ENCODE results near the gene TET3. TPM values are rescaled to one million over a fixed set of nuclear protein-coding genes. Genes with fewer than 3 reads are reported as not detected.

TET3 gene
- total and polyA plus RNA-seq, 2 experiments from 2014 or later, result 3.6 to 19.9 TPM

DNA sequence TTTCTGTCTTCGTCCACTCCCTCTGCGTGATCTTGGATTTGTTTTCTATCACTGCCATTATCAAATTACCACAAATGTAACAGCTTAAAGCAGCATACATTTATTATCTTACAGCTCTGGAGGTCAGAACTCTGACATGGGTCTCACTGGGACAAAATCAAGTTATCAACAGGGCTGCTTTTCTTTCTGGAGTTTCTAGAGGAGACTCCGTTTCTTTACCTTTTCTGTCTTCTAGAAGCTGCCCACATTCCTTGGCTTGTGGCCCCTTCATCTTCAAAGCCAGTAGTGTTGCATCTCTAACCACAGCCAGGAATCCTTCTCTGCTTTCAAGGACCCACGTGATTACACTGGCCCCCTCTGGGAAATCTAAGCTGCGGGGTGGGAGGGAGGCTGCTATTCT, 21.9 kb upstream of the TET3 start:
- Histone ChIP-seq H3K4me1 (ENCODE audit: insufficient read depth) (no peaks in the 10 kb centered on the region), H3K9me2 (ENCODE audit: insufficient read depth) (peaks cover 3% of the 10 kb centered on the region; the same call in 1 of the 2 replicates), H3K4me2 (no peak overlapping the region), H3K79me2 (replicated peaks; ENCODE audit: insufficient read depth) (no peaks in the 10 kb centered on the region), H3K27ac (ENCODE audit: low read depth) (no peak overlapping the region), H2AFZ (no peak overlapping the region), H3K4me3 (no peak overlapping the region), H3F3A (replicated peaks; ENCODE audit: low read depth) (no peaks in the 10 kb centered on the region), H3K27me3 (ENCODE audit: insufficient read depth) (no peaks in the 10 kb centered on the region), H4K20me1 (replicated peaks; ENCODE audit: insufficient read depth) (peaks cover 6% of the 10 kb centered on the region; the same call in 1 of the 2 replicates), H3K36me3 (ENCODE audit: insufficient read depth) (peaks cover 15% of the 10 kb centered on the region)
- Mint-ChIP-seq H3K27ac (no peak overlapping the region), H3K36me3 (ENCODE audit: low read depth) (peaks cover 20% of the 10 kb centered on the region), H3K9me3 (no peaks in the 10 kb centered on the region; the same call in 1 of the 3 replicates), H3K4me1 (no peaks in the 10 kb centered on the region), H3K4me3 (no peak overlapping the region), H3K27me3 (ENCODE audit: insufficient read depth, low read depth, poor library complexity) (peaks cover 3% of the 10 kb centered on the region)
- TF ChIP-seq JUNB (IDR thresholded peaks at IDR 0.05; ENCODE audit: unreplicated experiment) (no peak), POLR2AphosphoS5 (IDR thresholded peaks at IDR 0.05; ENCODE audit: low read depth) (no peak), ZNF331 (CRISPR knock-in tag; IDR thresholded peaks at IDR 0.05; ENCODE audit: low read depth) (no peak), CREB1 (CRISPR knock-in tag; IDR thresholded peaks at IDR 0.05; ENCODE audit: low read depth) (no peak), ZNF114 (CRISPR knock-in tag; IDR thresholded peaks at IDR 0.05) (no peak), STAT1 (IDR thresholded peaks at IDR 0.05; ENCODE audit: unreplicated experiment) (no peak), NANOG (IDR thresholded peaks at IDR 0.05; ENCODE audit: borderline replicate concordance) (no peak), EZH2 (IDR thresholded peaks at IDR 0.05; ENCODE audit: low read depth, unreplicated experiment) (no peak), EZH2phosphoT487 (IDR thresholded peaks at IDR 0.05; ENCODE audit: unreplicated experiment) (no peak)
- TF ChIP-seq, protein P1, sequence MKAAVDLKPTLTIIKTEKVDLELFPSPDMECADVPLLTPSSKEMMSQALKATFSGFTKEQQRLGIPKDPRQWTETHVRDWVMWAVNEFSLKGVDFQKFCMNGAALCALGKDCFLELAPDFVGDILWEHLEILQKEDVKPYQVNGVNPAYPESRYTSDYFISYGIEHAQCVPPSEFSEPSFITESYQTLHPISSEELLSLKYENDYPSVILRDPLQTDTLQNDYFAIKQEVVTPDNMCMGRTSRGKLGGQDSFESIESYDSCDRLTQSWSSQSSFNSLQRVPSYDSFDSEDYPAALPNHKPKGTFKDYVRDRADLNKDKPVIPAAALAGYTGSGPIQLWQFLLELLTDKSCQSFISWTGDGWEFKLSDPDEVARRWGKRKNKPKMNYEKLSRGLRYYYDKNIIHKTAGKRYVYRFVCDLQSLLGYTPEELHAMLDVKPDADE (IDR thresholded peaks at IDR 0.05), result no peak
- TF ChIP-seq, protein P2, sequence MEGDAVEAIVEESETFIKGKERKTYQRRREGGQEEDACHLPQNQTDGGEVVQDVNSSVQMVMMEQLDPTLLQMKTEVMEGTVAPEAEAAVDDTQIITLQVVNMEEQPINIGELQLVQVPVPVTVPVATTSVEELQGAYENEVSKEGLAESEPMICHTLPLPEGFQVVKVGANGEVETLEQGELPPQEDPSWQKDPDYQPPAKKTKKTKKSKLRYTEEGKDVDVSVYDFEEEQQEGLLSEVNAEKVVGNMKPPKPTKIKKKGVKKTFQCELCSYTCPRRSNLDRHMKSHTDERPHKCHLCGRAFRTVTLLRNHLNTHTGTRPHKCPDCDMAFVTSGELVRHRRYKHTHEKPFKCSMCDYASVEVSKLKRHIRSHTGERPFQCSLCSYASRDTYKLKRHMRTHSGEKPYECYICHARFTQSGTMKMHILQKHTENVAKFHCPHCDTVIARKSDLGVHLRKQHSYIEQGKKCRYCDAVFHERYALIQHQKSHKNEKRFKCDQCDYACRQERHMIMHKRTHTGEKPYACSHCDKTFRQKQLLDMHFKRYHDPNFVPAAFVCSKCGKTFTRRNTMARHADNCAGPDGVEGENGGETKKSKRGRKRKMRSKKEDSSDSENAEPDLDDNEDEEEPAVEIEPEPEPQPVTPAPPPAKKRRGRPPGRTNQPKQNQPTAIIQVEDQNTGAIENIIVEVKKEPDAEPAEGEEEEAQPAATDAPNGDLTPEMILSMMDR (conservative IDR thresholded peaks at IDR 0.05; ENCODE audit: low read depth in 2 of 2), result no peak
- TF ChIP-seq, protein P3, sequence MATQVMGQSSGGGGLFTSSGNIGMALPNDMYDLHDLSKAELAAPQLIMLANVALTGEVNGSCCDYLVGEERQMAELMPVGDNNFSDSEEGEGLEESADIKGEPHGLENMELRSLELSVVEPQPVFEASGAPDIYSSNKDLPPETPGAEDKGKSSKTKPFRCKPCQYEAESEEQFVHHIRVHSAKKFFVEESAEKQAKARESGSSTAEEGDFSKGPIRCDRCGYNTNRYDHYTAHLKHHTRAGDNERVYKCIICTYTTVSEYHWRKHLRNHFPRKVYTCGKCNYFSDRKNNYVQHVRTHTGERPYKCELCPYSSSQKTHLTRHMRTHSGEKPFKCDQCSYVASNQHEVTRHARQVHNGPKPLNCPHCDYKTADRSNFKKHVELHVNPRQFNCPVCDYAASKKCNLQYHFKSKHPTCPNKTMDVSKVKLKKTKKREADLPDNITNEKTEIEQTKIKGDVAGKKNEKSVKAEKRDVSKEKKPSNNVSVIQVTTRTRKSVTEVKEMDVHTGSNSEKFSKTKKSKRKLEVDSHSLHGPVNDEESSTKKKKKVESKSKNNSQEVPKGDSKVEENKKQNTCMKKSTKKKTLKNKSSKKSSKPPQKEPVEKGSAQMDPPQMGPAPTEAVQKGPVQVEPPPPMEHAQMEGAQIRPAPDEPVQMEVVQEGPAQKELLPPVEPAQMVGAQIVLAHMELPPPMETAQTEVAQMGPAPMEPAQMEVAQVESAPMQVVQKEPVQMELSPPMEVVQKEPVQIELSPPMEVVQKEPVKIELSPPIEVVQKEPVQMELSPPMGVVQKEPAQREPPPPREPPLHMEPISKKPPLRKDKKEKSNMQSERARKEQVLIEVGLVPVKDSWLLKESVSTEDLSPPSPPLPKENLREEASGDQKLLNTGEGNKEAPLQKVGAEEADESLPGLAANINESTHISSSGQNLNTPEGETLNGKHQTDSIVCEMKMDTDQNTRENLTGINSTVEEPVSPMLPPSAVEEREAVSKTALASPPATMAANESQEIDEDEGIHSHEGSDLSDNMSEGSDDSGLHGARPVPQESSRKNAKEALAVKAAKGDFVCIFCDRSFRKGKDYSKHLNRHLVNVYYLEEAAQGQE (IDR thresholded peaks at IDR 0.05; ENCODE audit: unreplicated experiment), result no peak
- no peak for DNase-seq (ENCODE audit: low spot score)
- ATAC-seq, result no peak
